Mesenteric fat pad (tissue), 1 donor: ENCODE results near the gene NTRK1. TPM values are rescaled to one million over a fixed set of nuclear protein-coding genes. Genes with fewer than 3 reads are reported as not detected.

Experiments
- DNase-seq: peaks from one replicate; pipeline ENCODE4 v3.0.0-alpha.2; 2020; ENCODE audit warnings: low spot score
- total RNA-seq: library from RNA; stranded (reverse); fragmentation: NEBNext Ultra II Directional; extraction: Animal tissue kit (Norgen Biotek cat#: 25700); gene quantifications from one replicate; pipeline ENCODE4 v1.2.1, GENCODE V29; 2021
- donor health status: DM: yes; HTN: yes; CAD: no.

The NTRK1 gene
- total RNA-seq, 1 donor from 2014 or later = 1.8 TPM

DNA sequence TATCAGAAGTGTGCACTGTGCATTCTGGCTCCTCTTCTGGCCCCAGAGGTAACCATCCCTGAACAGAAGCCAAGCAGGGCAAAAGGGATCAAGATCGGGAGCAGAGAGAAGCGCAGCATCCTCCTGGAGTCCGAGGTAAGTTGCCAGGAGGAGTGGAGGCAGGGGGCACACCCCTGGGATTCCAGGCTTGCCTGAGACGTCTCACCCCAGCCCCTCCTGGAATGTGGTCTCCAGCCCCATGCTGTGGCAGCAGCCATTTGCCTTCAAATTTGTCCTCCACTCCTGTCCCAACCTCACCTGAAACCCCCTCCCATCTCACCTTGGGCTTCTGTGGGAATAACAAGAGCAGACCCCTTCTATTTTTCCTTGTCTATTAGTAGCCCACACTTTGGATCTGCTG is 69.8 kb downstream of the NTRK1 start:
- no peak for DNase-seq

Other genes starting within 250 kb of the NTRK1 start
- gene HAPLN2, start 241.4 kb upstream of the NTRK1 start, total RNA-seq = 0.35 TPM
- 0.16 TPM for gene BCAN, start 218.7 kb upstream of the NTRK1 start, total RNA-seq
- gene NES, start 183.5 kb upstream of the NTRK1 start, total RNA-seq = 49.5 TPM
- 6.7 TPM for gene CRABP2, start 155.3 kb upstream of the NTRK1 start, total RNA-seq
- gene METTL25B, start 132.4 kb upstream of the NTRK1 start, total RNA-seq = 20.0 TPM
- gene ISG20L2, start 132.1 kb upstream of the NTRK1 start, total RNA-seq = 24.4 TPM
- 89.6 TPM for gene MRPL24, start 119.8 kb upstream of the NTRK1 start, total RNA-seq
- gene HDGF, start 109.2 kb upstream of the NTRK1 start, total RNA-seq = 154 TPM
- gene PRCC, start 93.3 kb upstream of the NTRK1 start, total RNA-seq = 64.4 TPM
- 4.7 TPM for gene SH2D2A, start 44.0 kb upstream of the NTRK1 start, total RNA-seq
- gene INSRR, start 1.7 kb upstream of the NTRK1 start, total RNA-seq = 0.10 TPM
- 17.7 TPM for gene PEAR1, start 32.9 kb downstream of the NTRK1 start, total RNA-seq
- gene LRRC71, start 59.8 kb downstream of the NTRK1 start, total RNA-seq = 0.32 TPM
- gene ARHGEF11, start 184.9 kb downstream of the NTRK1 start, total RNA-seq = 37.7 TPM
- gene ETV3L, start 238.9 kb downstream of the NTRK1 start, total RNA-seq = not detected